Measurements from ENCODE around the gene VWCE.

VWCE gene

GRCh38 chr11:61294717-61295595 lies at the start of gene VWCE:
TSS of gene VWCE (minus strand) at chr11:61295316. CDS start at chr11:61295037, 279 bp downstream.
- TF ChIP-seq, protein P1, sequence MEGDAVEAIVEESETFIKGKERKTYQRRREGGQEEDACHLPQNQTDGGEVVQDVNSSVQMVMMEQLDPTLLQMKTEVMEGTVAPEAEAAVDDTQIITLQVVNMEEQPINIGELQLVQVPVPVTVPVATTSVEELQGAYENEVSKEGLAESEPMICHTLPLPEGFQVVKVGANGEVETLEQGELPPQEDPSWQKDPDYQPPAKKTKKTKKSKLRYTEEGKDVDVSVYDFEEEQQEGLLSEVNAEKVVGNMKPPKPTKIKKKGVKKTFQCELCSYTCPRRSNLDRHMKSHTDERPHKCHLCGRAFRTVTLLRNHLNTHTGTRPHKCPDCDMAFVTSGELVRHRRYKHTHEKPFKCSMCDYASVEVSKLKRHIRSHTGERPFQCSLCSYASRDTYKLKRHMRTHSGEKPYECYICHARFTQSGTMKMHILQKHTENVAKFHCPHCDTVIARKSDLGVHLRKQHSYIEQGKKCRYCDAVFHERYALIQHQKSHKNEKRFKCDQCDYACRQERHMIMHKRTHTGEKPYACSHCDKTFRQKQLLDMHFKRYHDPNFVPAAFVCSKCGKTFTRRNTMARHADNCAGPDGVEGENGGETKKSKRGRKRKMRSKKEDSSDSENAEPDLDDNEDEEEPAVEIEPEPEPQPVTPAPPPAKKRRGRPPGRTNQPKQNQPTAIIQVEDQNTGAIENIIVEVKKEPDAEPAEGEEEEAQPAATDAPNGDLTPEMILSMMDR (conservative IDR thresholded peaks at IDR 0.05; ENCODE audit: low read depth, low read length), result peak; percentile 41
- no peak for DNase-seq (ENCODE audit: low read depth)
- peak within 1 kb of the TSS; percentile 55 for H3K4me3 ChIP-seq (ENCODE audit: low read length)

DNA sequence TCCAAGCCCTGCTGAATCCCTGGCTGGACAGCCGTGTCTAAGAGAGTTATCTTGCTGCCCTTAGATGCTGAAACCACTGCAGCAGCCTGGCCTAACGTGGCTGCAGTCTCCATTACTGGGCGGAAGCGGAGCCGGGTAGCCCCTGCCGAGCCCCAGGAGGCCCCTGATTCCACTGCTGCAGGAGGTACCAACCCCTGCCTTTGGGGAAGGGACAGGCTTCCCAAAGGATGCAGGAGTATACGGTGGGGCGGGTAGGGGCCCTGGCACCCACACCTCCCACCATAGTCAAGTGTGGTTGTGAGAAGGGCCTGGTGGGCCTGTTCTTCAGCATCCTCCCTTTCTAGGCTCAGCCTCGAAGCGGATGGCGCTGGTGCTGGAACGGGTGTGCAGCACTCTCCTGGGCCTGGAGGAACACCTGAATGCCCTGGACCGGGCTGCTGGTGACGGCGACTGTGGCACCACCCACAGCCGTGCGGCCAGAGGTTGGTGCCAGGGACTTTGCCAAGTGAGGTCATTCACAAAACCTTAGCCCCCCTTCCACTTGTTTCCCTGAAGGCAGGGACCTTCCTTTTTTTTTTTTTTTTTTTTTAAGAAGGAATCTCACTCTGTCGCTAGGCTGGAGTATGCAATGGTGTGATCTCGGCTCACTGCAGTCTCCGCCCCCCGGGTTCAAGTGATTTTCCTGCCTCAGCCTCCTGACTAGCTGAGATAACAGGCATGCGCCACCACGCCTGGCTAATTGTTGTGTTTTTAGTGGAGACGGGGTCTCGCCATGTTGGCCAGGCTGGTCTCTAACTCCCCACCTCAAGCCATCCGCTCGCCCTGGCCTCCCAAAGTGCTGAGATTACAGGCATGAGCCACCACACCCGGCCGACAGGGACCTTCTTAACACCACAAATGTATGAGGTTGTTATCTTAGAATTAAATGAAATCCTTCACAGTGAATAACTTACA lies 49.0 kb upstream of the VWCE start:
- no peak overlapping the region for H3K4me3 ChIP-seq (ENCODE audit: low read length)
- TF ChIP-seq, protein P1 (conservative IDR thresholded peaks at IDR 0.05; ENCODE audit: low read depth, low read length), result no peak
- DNase-seq (ENCODE audit: low read depth), result no peak

GRCh38 chr11:61342207-61342803 lies 47.2 kb upstream of the VWCE start:
- H3K4me3 ChIP-seq (ENCODE audit: low read length), result no peak overlapping the region
- TF ChIP-seq, protein P1 (conservative IDR thresholded peaks at IDR 0.05; ENCODE audit: low read depth, low read length), result no peak
- DNase-seq (ENCODE audit: low read depth), result no peak

- DNase-seq (ENCODE audit: low read depth), result no peak
- H3K4me3 ChIP-seq (ENCODE audit: low read length), result no peak overlapping the region
- TF ChIP-seq, protein P1 (conservative IDR thresholded peaks at IDR 0.05; ENCODE audit: low read depth, low read length), result no peak
Observed at GRCh38 chr11:61341706-61342105, 46.6 kb upstream of the VWCE start.

GRCh38 chr11:61340979-61341378 lies 45.9 kb upstream of the VWCE start:
- no peak for DNase-seq (ENCODE audit: low read depth)
- TF ChIP-seq, protein P1 (conservative IDR thresholded peaks at IDR 0.05; ENCODE audit: low read depth, low read length), result no peak

GRCh38 chr11:61339490-61339878 lies 44.4 kb upstream of the VWCE start:
- no peak for DNase-seq (ENCODE audit: low read depth)
- H3K4me3 ChIP-seq (ENCODE audit: low read length), result no peak overlapping the region
- TF ChIP-seq, protein P1 (conservative IDR thresholded peaks at IDR 0.05; ENCODE audit: low read depth, low read length), result no peak

More at GRCh38 chr11:61340979-61341378, 45.9 kb upstream of the VWCE start:
- no peak overlapping the region for H3K4me3 ChIP-seq (ENCODE audit: low read length)
